GM10248 (cell line): ENCODE data around the gene COL4A1.

Experiments
- CTCF ChIA-PET: fragments of 300-600 bp; sonication (Branson Sonifier 250); formaldehyde crosslinking; extraction: SDS; loops from one replicate; lab custom pipeline; 2021; ENCODE audit warnings: antibody characterized with exemption; lab: Yijun Ruan, JAX
- POLR2A ChIA-PET: fragments of 350-650 bp; sonication (Branson Sonifier 250); formaldehyde crosslinking; extraction: SDS; loops from one replicate; lab custom pipeline; 2020; ENCODE audit warnings: antibody characterized with exemption; lab: Yijun Ruan, JAX
- DNase-seq: peaks from one replicate; pipeline ENCODE4 v3.0.0; 2012; ENCODE audit errors: extremely low spot score
- TF ChIP-seq, protein P1 (sequence below): IDR thresholded peaks from 2 replicates; pipeline ENCODE4 v1.5.1; 2012; ENCODE audit warnings: mild to moderate bottlenecking, low read depth; ENCODE audit errors: extremely low read depth, missing control alignments, control extremely low read depth

COL4A1 gene

DNA sequence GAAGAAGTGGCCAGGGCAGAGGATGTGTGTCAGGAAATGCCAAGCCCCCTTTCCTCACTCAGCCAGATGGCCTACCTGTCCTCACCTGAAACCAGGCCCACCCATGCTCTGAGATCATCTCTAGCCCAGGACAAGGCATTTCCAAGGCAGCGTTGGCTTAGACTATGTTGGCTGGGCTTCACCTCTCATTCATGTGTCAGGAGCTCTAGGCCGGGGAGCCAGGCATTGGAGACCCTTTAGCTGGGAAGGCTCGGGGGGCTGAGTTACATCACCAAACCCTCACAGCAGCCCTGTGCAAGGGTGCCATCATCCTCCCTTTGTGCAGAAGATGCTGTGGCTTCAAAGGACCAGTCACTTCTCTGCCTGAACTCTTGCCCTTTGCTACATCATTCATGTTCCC is 40.1 kb upstream of the COL4A1 start:
- no peak for DNase-seq
- ChIA-PET POLR2A (no interaction called here), CTCF (no interaction called here)
- TF ChIP-seq, protein P1, sequence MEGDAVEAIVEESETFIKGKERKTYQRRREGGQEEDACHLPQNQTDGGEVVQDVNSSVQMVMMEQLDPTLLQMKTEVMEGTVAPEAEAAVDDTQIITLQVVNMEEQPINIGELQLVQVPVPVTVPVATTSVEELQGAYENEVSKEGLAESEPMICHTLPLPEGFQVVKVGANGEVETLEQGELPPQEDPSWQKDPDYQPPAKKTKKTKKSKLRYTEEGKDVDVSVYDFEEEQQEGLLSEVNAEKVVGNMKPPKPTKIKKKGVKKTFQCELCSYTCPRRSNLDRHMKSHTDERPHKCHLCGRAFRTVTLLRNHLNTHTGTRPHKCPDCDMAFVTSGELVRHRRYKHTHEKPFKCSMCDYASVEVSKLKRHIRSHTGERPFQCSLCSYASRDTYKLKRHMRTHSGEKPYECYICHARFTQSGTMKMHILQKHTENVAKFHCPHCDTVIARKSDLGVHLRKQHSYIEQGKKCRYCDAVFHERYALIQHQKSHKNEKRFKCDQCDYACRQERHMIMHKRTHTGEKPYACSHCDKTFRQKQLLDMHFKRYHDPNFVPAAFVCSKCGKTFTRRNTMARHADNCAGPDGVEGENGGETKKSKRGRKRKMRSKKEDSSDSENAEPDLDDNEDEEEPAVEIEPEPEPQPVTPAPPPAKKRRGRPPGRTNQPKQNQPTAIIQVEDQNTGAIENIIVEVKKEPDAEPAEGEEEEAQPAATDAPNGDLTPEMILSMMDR = no peak

DNA sequence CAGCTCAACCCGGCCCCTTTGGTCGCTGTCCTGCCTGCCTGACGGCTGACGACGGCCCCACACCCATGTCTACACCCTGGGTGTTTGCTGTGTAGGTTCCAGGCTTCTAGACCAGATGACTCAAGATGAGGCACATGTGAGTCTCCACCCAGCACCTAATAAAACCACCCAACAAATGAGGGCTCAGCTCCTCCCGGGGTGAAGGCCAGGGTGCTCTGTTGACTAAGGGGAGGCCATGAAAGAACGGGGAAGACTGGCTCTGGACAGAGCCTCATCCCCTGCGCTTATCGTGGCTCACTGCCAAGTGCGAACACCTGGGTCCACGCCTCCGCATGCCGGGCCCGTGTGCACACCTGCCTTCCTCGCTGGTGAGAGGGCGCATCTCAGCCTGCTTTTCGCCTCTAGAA is 39.7 kb upstream of the COL4A1 start:
- TF ChIP-seq, protein P1 = no peak
- ChIA-PET POLR2A (no interaction called here), CTCF (no interaction called here)
- no peak for DNase-seq

DNA sequence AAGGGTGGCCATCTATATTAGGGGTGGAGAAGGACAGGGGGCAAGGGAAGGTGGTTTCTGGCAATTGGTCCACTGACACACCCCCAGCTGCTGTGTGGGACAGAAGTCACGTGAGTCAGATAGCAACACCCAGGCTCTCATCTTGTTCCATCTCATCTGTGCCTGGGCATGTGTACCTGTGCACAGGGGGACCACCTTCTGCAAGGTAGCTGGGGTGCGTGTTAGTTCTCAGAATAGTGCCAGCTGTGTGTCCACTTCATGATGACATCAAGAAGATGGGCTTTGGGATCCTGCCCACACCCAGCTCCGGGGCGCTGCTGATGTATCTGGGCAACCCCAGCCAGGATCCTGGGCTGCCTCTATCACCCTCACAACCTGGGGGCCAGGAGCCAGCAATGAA is 38.7 kb upstream of the COL4A1 start:
- CTCF ChIA-PET = interaction anchor here (1.2 kb wide), 1 partner anchor 16 kb away, joined by 3 read pairs; no protein-coding TSS in a partner anchor
- no peak for DNase-seq
- POLR2A ChIA-PET = no interaction called here
- TF ChIP-seq, protein P1 = no peak

DNA sequence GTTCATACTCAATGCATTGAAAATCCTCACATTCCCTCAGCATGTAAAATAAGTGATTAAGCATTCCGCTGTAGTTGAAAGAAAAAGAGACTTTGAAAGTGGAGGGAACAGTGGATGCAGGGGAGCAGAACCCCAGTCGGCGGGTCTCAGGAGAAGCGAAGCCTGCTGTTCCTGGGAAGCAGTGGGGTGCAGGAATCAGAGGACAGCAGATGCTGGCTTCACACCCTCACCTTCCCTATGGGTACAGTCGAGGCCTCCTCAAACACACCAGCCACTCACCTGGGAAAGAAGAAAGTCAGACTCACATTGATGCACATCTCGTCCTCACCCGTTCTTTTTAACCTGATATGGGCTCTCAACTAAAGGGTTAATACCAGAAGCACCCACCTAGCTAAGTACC is 38.3 kb upstream of the COL4A1 start:
- no peak for DNase-seq
- TF ChIP-seq, protein P1 = no peak
- POLR2A ChIA-PET = no interaction called here
- CTCF ChIA-PET = interaction anchor here (1.2 kb wide), 2 partner anchors 12 to 17 kb away, joined by 3 read pairs; no protein-coding TSS in a partner anchor

DNA sequence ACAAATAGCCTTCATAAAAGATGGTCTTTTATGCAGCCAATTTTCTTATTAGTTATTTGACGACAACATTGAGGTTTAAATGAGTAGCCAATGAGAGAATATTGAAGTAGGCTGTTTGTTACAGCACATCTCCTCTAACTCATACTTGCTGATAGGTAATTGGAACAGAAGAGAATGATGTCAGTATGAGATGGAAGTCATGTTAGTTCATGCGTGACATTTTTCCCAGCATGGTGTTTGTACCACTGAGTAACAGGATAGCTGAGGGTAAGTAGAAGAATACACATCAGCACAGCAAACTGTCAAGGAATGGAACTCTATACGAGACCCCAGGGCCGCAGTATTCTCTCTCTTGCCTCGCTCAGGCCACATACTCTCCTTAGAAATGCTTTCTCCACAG is 37.4 kb upstream of the COL4A1 start:
- CTCF ChIA-PET = interaction anchor here (1.2 kb wide), 2 partner anchors 11 to 18 kb away, joined by 3 read pairs; no protein-coding TSS in a partner anchor
- TF ChIP-seq, protein P1 = no peak
- no peak for DNase-seq
- POLR2A ChIA-PET = no interaction called here

DNA sequence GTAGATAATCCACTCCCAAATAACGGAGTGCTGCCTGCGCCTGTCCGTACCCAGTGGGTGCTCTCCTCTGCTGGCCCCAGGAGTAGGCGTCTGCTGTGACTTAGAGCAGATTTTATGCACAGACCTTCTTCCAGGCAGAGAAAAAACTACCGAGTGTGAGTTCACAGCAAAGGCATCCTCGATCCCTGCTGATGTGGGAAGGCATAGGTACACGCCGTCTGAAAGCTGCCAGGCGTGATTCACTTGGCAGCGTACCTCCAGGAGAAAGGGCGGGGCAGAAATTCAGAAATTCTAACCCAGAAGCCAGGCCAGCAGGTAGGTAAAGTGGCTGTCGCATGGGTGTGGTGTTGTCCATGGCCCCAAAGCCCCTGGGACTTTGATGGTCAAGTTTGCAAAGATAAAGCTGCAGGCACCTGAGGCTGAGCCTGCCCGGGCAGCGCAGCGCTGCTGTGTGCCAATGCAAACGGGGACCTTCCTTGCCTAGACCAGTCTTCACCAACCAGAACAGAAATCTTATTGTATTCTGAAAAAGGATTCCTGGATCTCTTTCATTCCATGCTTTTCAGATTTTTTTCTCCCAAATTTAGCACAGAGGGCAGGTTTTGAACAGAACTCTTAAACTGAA is 36.4 kb upstream of the COL4A1 start:
- ChIA-PET CTCF (no interaction called here), POLR2A (no interaction called here)
- no peak for DNase-seq
- TF ChIP-seq, protein P1 = no peak

DNA sequence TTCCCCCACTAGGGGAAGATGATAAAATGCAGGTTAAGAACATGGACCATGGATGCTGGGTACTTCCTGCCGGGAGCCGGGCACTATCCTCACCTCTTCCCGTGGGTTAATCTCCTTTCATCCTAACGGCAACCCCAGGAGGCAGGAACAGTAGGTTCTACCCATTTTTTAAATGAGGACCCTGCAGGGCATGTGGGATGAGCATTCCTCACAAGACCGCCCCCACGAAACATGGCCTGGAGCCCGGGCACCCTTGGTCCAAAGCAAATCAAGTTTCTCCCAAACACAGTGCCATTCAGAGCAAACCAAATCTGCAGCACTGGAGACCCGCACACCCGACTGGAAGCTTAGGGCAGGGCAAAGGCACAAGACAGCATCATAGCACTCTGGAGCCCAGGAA is 35.5 kb upstream of the COL4A1 start:
- no peak for DNase-seq
- ChIA-PET CTCF (no interaction called here), POLR2A (no interaction called here)
- TF ChIP-seq, protein P1 = no peak
